Left ventricle myocardium superior (tissue), 1 donor: Measurements from ENCODE around the gene RAD21L1. TPM values are rescaled to one million over a fixed set of nuclear protein-coding genes. Genes with fewer than 3 reads are reported as not detected.

Experiments used
- ATAC-seq: fragments of 200-7000 bp; cut with Tn5 transposase; one replicate; pipeline ENCODE4 v1.9.1; 2020; ENCODE audit warnings: mild to moderate bottlenecking, moderate library complexity
- DNase-seq: peaks from one replicate; pipeline ENCODE4 v3.0.0-alpha.2; 2020
- intact Hi-C: fragments of 100-400 bp; cut with micrococcal nuclease; formaldehyde crosslinking; loops from one replicate; pipeline ENCODE4 v1.11.0; 2022
- total RNA-seq: library from RNA; stranded (reverse); fragmentation: NEBNext Ultra II Directional; extraction: Animal tissue kit (Norgen Biotek cat#: 25700); gene quantifications from one replicate; pipeline ENCODE4 v1.2.1, GENCODE V29; 2021
- donor health status: DM: no; HTN: yes; CAD: no; lungs with severe emphysema.

The RAD21L1 gene
- total RNA-seq, 1 donor from 2014 or later: not detected

GRCh38 chr20:1304710-1305515 is 79.1 kb downstream of the RAD21L1 start:
- intact Hi-C loops: no loop called here
- no peak for DNase-seq
- no peak for ATAC-seq

Other genes with a start within 250 kb of the RAD21L1 start
- 0.42 TPM for gene RSPO4, start 223.7 kb upstream of the RAD21L1 start, total RNA-seq
- 130 TPM for gene PSMF1, start 107.4 kb upstream of the RAD21L1 start, total RNA-seq
- 4.1 TPM for gene TMEM74B, start 41.1 kb upstream of the RAD21L1 start, total RNA-seq
- 0.25 TPM for gene C20orf202, start 22.6 kb upstream of the RAD21L1 start, total RNA-seq
- gene SNPH, start 40.2 kb downstream of the RAD21L1 start, total RNA-seq: 7.8 TPM
- 1.5 TPM for gene SDCBP2, start 103.1 kb downstream of the RAD21L1 start, total RNA-seq
- 135 TPM for gene FKBP1A, start 167.0 kb downstream of the RAD21L1 start, total RNA-seq
- gene NSFL1C, start 240.8 kb downstream of the RAD21L1 start, total RNA-seq: 59.9 TPM